Activated naive CD4-positive, alpha-beta T cell treated with anti-CD3 and anti-CD28 coated beads, Interleukin-2, amount 50 U/mL, for 24 hours (primary cell): ENCODE results near the gene C11orf16.

Experiments
- H3K27ac Mint-ChIP-seq: one replicate; pipeline ENCODE4 v1.8.0; 2021; ENCODE audit warnings: mild to moderate bottlenecking, mixed read lengths
- H3K27me3 Mint-ChIP-seq: one replicate; pipeline ENCODE4 v1.8.0; 2021; ENCODE audit warnings: mixed read lengths
- H3K36me3 Mint-ChIP-seq: one replicate; pipeline ENCODE4 v1.8.0; 2021; ENCODE audit warnings: mixed read lengths
- H3K4me1 Mint-ChIP-seq: one replicate; pipeline ENCODE4 v1.8.0; 2021; ENCODE audit warnings: mixed read lengths
- H3K4me3 Mint-ChIP-seq: one replicate; pipeline ENCODE4 v1.8.0; 2021; ENCODE audit warnings: mild to moderate bottlenecking, mixed read lengths
- H3K9me3 Mint-ChIP-seq: one replicate; pipeline ENCODE4 v1.8.0; 2021; ENCODE audit warnings: mixed read lengths

C11orf16 gene

GRCh38 chr11:8871171-8871775 lies 61.5 kb downstream of the C11orf16 start:
- Mint-ChIP-seq H3K27me3 (peaks cover 22% of the 10 kb centered on the region), H3K36me3 (no peaks in the 10 kb centered on the region), H3K4me1 (peaks cover 14% of the 10 kb centered on the region), H3K27ac (no peak overlapping the region), H3K9me3 (no peaks in the 10 kb centered on the region), H3K4me3 (peak overlapping the region; percentile 30)

GRCh38 chr11:8870411-8871170 lies 62.2 kb downstream of the C11orf16 start:
- H3K27ac Mint-ChIP-seq = no peak overlapping the region
- H3K4me1 Mint-ChIP-seq = peaks cover 14% of the 10 kb centered on the region
- peak overlapping the region; percentile 30 for H3K4me3 Mint-ChIP-seq
- H3K9me3 Mint-ChIP-seq = no peaks in the 10 kb centered on the region
- H3K36me3 Mint-ChIP-seq = no peaks in the 10 kb centered on the region
- H3K27me3 Mint-ChIP-seq = peaks cover 22% of the 10 kb centered on the region
